SK-N-SH (cell line): Measurements from ENCODE around the gene NPAS3. TPM values are rescaled to one million over a fixed set of nuclear protein-coding genes. Genes with fewer than 3 reads are reported as not detected.

ENCODE experiments used
- CTCF ChIA-PET: fragments of 300-600, 350-600 bp; formaldehyde crosslinking; extraction: SDS; loops from one replicate; lab custom pipeline; 2021; lab: Yijun Ruan, JAX
- POLR2A ChIA-PET: fragments of 350-600 bp; sonication (Branson Sonifier 250); formaldehyde crosslinking; extraction: SDS; loops from one replicate; lab custom pipeline; 2020; ENCODE audit warnings: antibody characterized with exemption, inconsistent platforms; lab: Yijun Ruan, JAX
- DNase-seq: peaks from one replicate; pipeline ENCODE4 v3.0.0; 2012
- H2AFZ ChIP-seq: fragments of 200-600 bp; sonication (generic); 2 replicates; pipeline ENCODE4 v1.8.1; 2016; ENCODE audit warnings: antibody characterized with exemption, mild to moderate bottlenecking, low read depth
- H3F3A ChIP-seq: fragments of 200-600 bp; sonication (generic); replicated peaks from 2 replicates; pipeline ENCODE3; 2016; ENCODE audit warnings: antibody characterized with exemption, mild to moderate bottlenecking; ENCODE audit not compliant: insufficient read depth
- H3K27ac ChIP-seq, 2 experiments: fragments of 200-500 bp in 1 of 2; fragments of 200-600 bp in 1 of 2; sonication (Bioruptor generic) in 1 of 2; sonication (generic), shearing (Covaris generic) in 1 of 2; 2 replicates each; pipeline versions ENCODE4 v1.5.1 to v1.6.1; 2014 to 2016; ENCODE audit warnings: low read depth in 2 of 2, inconsistent platforms in 1 of 2, low read length in 1 of 2, mild to moderate bottlenecking in 1 of 2, mixed read lengths in 1 of 2
- H3K27me3 ChIP-seq: fragments of 200-600 bp; sonication (generic), shearing (Covaris generic); 2 replicates; pipeline ENCODE4 v1.6.1; 2016; ENCODE audit warnings: mixed run types; ENCODE audit not compliant: insufficient read depth
- H3K36me3 ChIP-seq, 2 experiments: fragments of 200-500 bp in 1 of 2; fragments of 200-600 bp in 1 of 2; sonication (Bioruptor generic) in 1 of 2; sonication (generic) in 1 of 2; replicated peaks in 1 of 2; 2 replicates each; pipeline versions ENCODE3 to v1.5.1; 2014 to 2016; ENCODE audit warnings: low read length in 1 of 2, mild to moderate bottlenecking in 1 of 2; ENCODE audit not compliant: insufficient read depth in 2 of 2, control insufficient read depth in 1 of 2
- H3K4me1 ChIP-seq, 2 experiments: fragments of 200-500 bp in 1 of 2; fragments of 200-600 bp in 1 of 2; sonication (Bioruptor generic) in 1 of 2; sonication (generic), shearing (Covaris generic) in 1 of 2; 2 replicates each; pipeline versions ENCODE4 v1.5.1 to v1.6.1; 2014 to 2016; ENCODE audit warnings: low read depth in 1 of 2, low read length in 1 of 2, mixed run types in 1 of 2; ENCODE audit not compliant: insufficient read depth in 2 of 2, control insufficient read depth in 1 of 2
- H3K4me2 ChIP-seq: fragments of 200-600 bp; sonication (generic), shearing (Covaris generic); 2 replicates; pipeline ENCODE4 v1.6.1; 2017; ENCODE audit warnings: mixed run types
- H3K4me3 ChIP-seq, 2 experiments: fragments of 200-500 bp in 1 of 2; fragments of 200-600 bp in 1 of 2; sonication (Bioruptor generic) in 1 of 2; sonication (generic), shearing (Covaris generic) in 1 of 2; 2 replicates each; pipeline versions ENCODE4 v1.5.1 to v1.8.1; 2014 to 2016; ENCODE audit warnings: low read depth in 2 of 2, inconsistent platforms in 1 of 2, low read length in 1 of 2, mild to moderate bottlenecking in 1 of 2, mixed read lengths in 1 of 2, moderate library complexity in 1 of 2
- H3K79me2 ChIP-seq: fragments of 200-600 bp; sonication (generic); 2 replicates; pipeline ENCODE4 v1.8.1; 2017; ENCODE audit warnings: mild to moderate bottlenecking; ENCODE audit not compliant: insufficient read depth
- H3K9ac ChIP-seq: fragments of 200-600 bp; sonication (generic); 2 replicates; pipeline ENCODE4 v1.6.1; 2017; ENCODE audit warnings: mixed run types
- H3K9me2 ChIP-seq: fragments of 200-600 bp; sonication (generic); 2 replicates; pipeline ENCODE4 v1.6.1; 2017; ENCODE audit warnings: mixed run types
- H3K9me3 ChIP-seq: fragments of 200-600 bp; sonication (generic); 2 replicates; pipeline ENCODE4 v1.6.1; 2017; ENCODE audit warnings: mixed run types, mild to moderate bottlenecking, moderate library complexity
- H4K20me1 ChIP-seq: fragments of 200-600 bp; sonication (generic); 2 replicates; pipeline ENCODE4 v1.6.1; 2017; ENCODE audit warnings: mild to moderate bottlenecking, mixed run types; ENCODE audit not compliant: insufficient read depth
- CTCF ChIP-seq: fragments of 200-600 bp; sonication (generic); IDR thresholded peaks from 2 replicates; pipeline ENCODE4 v1.6.1; 2017; ENCODE audit warnings: antibody characterized with exemption, mild to moderate bottlenecking, moderate library complexity
- ELF1 ChIP-seq: IDR thresholded peaks from 2 replicates; pipeline ENCODE4 v1.4.0; 2012
- MXI1 ChIP-seq: IDR thresholded peaks from 2 replicates; pipeline ENCODE4 v1.6.1; 2012; ENCODE audit warnings: mild to moderate bottlenecking, low read depth, low read length, improper control_type of control experiment
- NRF1 ChIP-seq: IDR thresholded peaks from 2 replicates; pipeline ENCODE4 v1.6.1; 2012; ENCODE audit warnings: low read depth, mild to moderate bottlenecking, low read length
- RFX5 ChIP-seq: IDR thresholded peaks from 2 replicates; pipeline ENCODE4 v1.6.1; 2012; ENCODE audit warnings: mild to moderate bottlenecking, improper control_type of control experiment, low read length
- RXRA ChIP-seq: IDR thresholded peaks from 2 replicates; pipeline ENCODE4 v1.4.0; 2012; ENCODE audit warnings: low read depth, mild to moderate bottlenecking, borderline replicate concordance
- SMC3 ChIP-seq: IDR thresholded peaks from 2 replicates; pipeline ENCODE4 v1.6.1; 2012; ENCODE audit warnings: low read depth, low read length, improper control_type of control experiment
- TAF1 ChIP-seq: IDR thresholded peaks from 2 replicates; pipeline ENCODE4 v1.6.1; 2012; ENCODE audit warnings: low read depth, mild to moderate bottlenecking, low read length, moderate library complexity, borderline replicate concordance
- WGBS: methylation state at CpG from one replicate; pipeline ENCODE4 v1.1.6; 2017; ENCODE audit warnings: low lambda C conversion rate; 5-methylcytosine and 5-hydroxymethylcytosine counted together
- polyA plus RNA-seq, 3 experiments: library from polyadenylated mRNA; depleted of rRNA; stranded (reverse); fragments of >200 nt; gene quantifications; 2 replicates each; pipeline ENCODE4 v1.2.3, GENCODE V29; 2012
- TF ChIP-seq, protein P1 (sequence below): IDR thresholded peaks from 2 replicates; pipeline ENCODE4 v1.4.0; 2012; ENCODE audit warnings: low read depth
- TF ChIP-seq, protein P2 (sequence below): IDR thresholded peaks from 2 replicates; pipeline ENCODE4 v1.6.1; 2012; ENCODE audit warnings: mild to moderate bottlenecking, low read depth, low read length, moderate library complexity

NPAS3 gene
- polyA plus RNA-seq, 1 of the 3 experiments (the other 2 are of a cell fraction): 4.3 TPM

DNA sequence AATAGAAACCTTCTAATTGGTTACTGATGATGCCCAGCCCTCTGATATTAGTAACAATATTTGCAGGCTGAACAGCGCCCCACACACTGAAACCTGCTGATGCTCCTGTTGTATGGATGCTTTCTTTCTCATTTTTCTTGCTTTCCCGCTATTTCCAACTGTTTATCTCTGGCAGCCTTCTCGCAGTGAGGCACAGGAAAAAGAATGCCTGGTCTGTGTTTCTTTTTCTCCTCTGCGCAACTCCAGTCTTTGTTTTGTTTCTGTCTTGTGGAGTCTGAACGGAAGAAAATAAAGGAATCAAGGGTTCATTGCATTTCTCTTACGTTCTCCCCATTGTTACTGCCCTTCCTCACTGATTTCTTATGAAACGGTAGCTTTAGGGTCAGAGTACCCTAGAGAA is 561.0 kb downstream of the NPAS3 start:
- ChIA-PET POLR2A (no interaction called here), CTCF (interaction anchor here (1.5 kb wide), 1 partner anchor 10 kb away, joined by 4 read pairs; no protein-coding TSS in a partner anchor)
- Histone ChIP-seq H3K4me2 (no peak overlapping the region), H3K9me2 (no peaks in the 10 kb centered on the region), H3K4me1 (no peaks in the 10 kb centered on the region), H4K20me1 (no peaks in the 10 kb centered on the region), H3K79me2 (no peaks in the 10 kb centered on the region), H3K9ac (no peak overlapping the region), H3K36me3 (no peaks in the 10 kb centered on the region), H3F3A (no peaks in the 10 kb centered on the region), H2AFZ (no peak overlapping the region), H3K27me3 (no peaks in the 10 kb centered on the region), H3K9me3 (no peaks in the 10 kb centered on the region), H3K4me3 (no peak overlapping the region), H3K27ac (no peak overlapping the region)
- TF ChIP-seq, protein P1, sequence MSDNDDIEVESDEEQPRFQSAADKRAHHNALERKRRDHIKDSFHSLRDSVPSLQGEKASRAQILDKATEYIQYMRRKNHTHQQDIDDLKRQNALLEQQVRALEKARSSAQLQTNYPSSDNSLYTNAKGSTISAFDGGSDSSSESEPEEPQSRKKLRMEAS: no peak
- TF ChIP-seq CTCF (no peak), RFX5 (no peak), NRF1 (no peak), MXI1 (no peak), SMC3 (no peak), ELF1 (no peak), RXRA (no peak), TAF1 (no peak)
- TF ChIP-seq, protein P2, sequence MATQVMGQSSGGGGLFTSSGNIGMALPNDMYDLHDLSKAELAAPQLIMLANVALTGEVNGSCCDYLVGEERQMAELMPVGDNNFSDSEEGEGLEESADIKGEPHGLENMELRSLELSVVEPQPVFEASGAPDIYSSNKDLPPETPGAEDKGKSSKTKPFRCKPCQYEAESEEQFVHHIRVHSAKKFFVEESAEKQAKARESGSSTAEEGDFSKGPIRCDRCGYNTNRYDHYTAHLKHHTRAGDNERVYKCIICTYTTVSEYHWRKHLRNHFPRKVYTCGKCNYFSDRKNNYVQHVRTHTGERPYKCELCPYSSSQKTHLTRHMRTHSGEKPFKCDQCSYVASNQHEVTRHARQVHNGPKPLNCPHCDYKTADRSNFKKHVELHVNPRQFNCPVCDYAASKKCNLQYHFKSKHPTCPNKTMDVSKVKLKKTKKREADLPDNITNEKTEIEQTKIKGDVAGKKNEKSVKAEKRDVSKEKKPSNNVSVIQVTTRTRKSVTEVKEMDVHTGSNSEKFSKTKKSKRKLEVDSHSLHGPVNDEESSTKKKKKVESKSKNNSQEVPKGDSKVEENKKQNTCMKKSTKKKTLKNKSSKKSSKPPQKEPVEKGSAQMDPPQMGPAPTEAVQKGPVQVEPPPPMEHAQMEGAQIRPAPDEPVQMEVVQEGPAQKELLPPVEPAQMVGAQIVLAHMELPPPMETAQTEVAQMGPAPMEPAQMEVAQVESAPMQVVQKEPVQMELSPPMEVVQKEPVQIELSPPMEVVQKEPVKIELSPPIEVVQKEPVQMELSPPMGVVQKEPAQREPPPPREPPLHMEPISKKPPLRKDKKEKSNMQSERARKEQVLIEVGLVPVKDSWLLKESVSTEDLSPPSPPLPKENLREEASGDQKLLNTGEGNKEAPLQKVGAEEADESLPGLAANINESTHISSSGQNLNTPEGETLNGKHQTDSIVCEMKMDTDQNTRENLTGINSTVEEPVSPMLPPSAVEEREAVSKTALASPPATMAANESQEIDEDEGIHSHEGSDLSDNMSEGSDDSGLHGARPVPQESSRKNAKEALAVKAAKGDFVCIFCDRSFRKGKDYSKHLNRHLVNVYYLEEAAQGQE: no peak
- DNase-seq: no peak
- 87% methylated on average over 7 of the region's 7 CpGs for WGBS
